ENCODE data around the gene ELP5.
"Not testable (repeated sequence)": the region's sequence is repeated elsewhere in the genome, so short reads cannot be mapped to it uniquely, and the experiment has no call there.

ELP5 gene

DNA sequence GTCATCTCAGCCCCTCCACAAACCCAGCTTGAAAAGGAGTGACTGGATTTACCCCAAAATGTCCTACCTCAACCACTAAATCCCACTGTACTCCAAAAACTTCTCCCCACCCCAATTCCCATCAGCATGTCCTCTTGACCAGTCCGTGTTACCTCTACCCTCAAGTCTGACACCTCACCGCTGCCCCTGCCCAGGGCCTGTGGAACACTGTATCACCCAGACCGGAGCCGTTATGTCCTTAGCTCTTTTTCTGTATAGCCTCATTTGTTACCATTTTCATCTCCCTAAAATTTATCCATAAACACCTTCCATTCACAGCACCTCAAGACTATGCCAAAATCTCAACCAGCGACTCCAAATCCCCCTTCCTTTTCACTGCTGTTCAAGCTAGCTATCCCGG, 15.2 kb upstream of the ELP5 start:
- no peak for DNase-seq (ENCODE audit: low read depth)

DNA sequence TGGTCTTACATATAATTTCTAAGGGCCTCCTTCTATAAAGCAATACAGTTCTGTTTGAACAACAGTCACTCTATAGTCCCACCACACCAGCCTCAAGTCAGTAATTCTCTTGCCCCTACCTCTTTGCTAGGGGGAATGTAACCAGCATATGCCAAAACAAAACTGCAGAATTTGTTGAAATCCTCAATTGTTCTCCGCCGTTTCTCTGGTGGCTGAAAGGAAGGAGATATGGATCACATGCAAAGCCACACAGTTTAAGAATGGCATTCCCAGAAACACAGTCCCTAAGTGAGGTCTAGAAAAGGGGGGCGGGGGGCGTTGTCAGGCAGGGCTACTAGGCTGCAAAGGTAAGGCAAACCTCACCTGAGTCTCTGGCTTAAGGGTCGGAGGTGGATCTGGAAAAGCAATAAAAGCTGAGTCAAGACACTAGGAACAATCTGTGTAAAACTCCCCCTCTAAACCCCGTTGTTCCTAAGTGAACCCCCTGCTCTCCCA, 14.7 kb upstream of the ELP5 start:
- DNase-seq (ENCODE audit: low read depth) = no peak

DNA sequence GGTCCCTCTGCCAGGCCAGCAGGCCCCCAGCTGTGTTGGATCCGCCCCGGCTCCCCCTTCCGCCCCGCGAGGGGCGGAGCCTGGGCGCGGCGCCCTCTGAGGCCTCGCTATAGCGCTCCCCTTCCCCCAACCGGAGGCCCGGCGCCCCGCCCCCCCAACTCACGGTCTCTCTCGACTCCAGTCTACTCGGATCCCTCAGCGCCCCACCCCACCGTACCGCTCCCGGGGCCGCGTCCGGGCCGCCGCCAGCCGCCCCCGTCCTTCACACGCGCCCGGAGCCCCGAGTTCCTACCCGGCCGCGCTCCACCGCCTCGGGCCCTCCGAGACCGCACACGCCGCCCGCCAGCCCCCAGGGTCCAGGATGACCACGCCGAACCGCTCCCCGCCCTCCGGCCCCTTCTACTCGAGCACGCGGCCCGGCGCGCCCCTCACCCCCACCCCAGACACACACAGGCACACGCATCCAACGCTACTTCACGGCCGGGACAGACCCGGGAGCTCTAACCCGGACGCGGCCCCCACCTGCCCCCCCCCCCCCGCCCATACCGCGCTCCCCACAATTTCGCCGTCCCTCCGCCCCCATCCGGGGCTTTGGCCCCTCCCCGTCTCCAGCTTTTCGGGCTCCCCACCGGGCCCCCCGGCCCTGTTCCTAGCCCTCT, 14.1 kb upstream of the ELP5 start:
- DNase-seq (ENCODE audit: low read depth) = no peak

DNA sequence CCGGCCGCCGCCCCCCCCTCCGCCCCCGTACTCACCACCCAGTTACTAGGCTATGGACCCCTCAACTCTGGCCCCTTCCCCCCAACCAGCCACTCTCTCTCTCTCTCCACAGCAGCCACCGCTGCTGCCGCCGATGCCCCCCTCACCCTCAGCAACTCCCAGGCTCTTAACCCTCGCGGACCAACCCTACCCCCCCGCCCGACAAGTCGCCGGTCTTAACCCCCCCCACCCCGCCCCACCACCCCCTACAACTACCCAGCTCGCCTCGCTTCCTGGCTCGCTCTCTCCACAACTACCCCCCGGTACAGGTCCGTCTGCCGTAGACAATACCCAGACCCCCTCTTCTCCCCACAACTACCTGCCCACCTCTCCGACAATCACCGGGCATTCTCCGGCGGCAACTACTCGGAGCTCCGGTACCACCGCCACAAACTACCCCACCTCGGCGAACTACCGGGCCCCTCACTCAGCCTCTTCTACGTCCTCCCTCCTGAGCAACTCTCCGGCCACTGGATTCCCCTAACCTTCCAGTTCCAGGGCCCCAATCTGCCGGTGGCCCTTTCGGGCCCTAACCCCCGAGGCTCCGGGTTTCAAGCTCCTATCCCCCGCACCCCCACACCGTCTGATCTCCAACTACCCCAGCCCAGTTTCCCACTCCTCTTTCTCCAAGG, 13.5 kb upstream of the ELP5 start:
- DNase-seq (ENCODE audit: low read depth) = no peak

DNA sequence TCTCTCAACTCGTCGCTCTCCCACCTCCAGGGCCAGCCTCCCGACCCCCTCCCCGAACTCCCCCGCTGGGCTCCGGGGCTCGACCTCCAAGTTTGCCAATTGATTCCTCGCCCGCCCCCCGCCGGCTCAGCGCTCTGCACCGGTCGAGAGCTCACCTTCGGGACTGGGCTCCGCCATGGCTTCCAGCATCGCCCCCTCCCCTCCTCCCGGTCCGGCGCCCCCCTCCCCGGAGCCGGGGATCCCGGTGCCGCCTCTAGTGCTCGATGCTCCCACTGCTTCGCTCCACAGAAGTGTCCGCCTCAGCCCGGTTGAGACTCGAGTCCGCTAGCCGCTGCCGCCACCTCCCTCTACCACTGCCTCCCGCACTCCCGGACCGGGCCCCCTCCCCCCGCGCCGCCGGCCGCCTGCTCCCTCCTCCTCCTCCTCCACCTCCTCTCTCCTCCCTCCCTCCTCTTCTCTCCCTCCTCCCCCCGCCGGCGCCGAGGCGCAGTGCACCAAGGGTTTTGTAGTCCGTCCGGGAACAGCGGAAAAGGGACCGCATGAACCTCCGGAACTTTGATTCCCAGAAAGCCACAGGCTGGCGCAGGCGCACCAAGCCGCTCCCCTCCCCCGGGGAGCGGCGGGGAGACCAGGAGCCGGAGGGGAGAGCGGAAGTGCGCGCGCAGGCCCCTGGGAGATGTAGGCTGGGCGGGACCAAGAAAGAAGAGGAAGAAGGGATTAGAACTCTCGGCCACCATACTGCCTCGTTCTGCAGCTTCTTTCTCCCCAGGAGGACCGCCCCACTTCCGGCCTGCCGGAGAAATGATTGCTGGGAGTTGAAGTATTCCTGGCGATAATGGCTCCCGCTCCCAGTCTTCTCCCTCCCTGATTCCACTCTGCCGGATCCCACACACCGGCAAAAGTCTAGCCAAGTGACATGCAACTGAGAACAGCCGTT, 12.7 kb upstream of the ELP5 start, which contains the start of gene PHF23:
Gene PHF23 (minus strand): TSS at position 367 of the 937 bp plus-strand sequence. CDS start 178 bp downstream, at position 189.
- DNase-seq (ENCODE audit: low read depth) = peak; percentile 90

DNA sequence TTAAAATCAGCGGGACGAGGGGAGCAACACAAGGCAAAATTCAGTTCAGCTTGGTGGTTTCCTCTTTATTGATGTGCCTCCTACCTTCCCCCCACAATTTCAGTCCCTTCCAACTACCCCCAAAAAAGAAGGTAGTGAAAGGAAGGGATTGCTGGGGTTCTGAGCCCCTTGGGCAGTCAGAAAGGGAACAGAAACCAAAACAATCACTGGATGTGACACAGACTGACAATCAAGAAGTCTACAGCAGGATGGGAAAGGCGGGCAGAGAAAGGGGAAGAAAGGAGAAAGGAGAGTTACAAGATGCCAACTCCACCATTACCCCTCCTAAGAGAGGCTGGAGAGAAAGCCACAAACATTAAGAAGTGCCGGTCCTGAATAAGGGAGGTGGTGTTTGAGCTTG, 11.6 kb upstream of the ELP5 start:
- no peak for DNase-seq (ENCODE audit: low read depth)

DNA sequence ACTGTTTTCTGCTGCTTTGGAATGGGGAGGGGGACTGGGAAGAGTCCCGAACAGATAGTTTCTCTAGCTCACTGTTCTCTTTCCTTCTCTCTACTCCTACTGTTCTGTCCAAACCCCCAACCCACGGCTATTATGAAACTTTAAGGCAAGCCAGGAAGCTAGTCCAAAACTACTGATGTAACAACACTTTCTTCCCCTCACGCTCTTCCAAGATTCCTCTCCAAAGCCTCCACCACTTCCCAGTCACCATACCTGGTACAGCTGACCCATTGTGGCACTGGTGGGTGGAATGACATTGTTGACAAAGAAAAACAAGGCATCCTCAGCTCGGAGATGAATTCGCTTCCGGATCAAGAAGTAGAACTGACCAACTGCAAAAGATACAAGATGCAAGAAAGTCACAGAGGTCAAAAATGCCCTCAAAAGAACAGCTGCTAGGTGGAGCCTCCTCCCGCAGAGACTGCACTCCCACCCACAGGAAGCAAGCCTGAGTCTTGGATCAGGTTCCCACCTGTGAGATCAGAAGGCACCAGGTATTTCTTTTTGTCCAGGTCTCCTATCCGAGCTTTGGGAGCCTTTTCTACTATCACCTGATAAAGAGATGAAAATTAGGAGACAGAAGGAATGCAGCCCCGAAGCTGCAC, 10.8 kb upstream of the ELP5 start:
- DNase-seq (ENCODE audit: low read depth) = no peak

DNA sequence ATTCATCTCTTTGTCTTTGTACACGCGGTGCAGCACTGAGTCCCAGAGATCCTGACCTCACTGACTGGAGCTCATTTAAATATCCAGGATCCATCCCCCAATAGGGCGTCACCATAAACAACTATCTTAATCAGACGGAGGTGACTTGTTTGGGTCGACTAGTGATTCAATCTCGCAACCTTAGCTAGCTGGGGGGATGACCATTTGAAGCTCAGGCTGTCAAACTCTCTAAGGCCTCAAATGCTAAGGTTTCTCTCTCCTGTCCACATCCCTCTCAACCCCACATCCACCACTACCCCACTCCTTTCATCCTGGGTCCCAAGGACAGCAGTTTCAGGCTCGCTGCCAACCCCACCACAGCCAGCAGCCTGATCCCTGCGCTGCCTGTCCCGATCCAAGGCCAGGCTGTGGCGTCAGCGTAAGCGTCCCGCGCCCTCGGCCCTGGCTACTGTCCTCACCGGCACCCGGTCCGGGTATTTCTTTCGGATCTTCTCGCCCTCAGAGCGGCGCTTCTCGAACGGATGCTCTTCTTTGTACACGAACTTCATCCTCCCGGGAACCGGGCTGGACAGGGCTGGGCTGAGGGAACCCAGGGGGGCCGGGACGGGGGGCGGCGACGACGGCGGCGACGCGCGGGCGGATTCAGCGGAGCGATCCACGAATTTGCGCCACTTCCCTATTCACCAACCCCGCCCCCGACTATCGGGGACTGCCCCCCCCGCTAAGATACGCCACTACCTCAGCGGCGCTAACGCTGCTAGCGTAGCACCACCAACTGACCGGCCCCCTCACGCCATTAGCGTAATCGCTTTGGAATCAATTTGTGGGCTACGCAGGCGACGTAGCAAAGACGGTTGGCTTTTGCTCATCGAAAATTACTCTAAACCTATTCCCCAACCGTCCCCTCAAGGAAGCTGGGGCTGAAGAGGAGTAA, 10.0 kb upstream of the ELP5 start, which contains the start of gene GABARAP:
Gene GABARAP (minus strand): TSS at position 667 of the 934 bp plus-strand sequence. CDS start 119 bp downstream, at position 548.
- no peak for DNase-seq (ENCODE audit: low read depth)

DNA sequence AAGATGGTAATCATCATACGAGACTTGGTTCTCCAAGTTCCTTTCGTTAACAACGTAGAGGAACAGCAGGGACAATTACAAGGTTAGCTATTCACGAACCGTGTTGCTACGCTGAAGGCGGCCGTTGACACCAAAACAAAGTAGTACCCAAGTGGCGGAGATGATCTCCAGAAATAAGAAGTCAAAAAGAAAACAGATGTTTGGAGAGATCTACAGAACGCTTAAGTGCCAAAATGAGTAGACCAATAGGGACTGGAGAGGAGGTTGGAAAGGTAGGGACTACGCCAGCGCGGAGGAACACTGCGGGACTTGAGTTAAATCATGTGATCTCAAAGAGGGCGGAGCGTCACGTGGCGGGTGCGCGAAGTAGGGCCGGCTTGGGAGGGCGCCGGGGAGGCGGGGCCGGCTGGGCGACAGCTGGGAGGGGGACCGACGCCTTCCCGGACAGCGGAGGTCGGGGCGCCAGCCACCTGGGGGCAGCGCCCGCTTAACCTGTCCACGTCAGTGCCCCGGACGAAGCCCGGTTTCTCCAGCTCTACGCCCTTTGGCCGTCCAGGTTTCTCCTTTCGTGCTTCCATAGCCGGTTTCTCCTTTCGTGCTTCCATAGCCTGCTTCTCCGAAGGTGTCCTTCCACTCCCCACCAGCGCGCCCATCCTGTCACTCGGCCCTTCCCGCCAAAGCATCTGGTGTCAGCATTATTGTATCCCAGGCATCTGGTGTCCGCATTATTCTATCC, 9.1 kb upstream of the ELP5 start:
- peak; percentile 84 for DNase-seq (ENCODE audit: low read depth)

DNA sequence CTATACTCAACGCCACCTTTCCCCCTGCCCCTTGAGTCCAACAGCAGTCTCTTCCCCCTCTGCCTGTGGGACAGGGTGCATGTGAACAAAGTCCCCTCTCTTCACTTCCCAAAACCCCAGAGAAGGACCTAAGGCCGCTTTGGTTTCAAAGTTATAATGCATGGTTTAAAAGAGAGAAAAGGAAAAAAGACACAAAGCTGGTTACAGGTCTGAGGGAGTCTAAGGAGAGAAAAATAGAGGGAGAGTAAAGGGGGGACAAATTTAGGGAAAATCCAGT, 8.6 kb upstream of the ELP5 start:
- DNase-seq (ENCODE audit: low read depth) = no peak

DNA sequence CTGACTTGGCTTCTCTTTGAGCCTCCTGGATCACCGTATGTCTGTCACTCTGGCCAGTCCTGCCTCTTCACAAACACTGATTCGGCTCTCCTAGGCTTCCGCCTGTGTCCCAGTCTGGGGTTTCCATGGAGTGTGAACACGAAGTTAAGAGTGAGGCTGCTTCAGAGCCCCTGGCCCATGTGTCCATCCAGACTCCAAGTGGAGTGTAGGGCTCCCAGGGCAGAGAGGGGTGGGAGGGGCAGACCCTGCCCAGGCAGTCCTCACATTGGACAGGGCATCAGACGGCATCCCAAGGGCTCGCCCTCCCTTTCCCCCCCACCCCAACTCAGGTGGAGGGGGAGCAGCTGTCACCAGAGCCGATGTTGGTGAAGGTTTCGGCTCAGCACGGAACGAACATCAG, 8.2 kb upstream of the ELP5 start:
- DNase-seq (ENCODE audit: low read depth) = not testable (repeated sequence)

DNA sequence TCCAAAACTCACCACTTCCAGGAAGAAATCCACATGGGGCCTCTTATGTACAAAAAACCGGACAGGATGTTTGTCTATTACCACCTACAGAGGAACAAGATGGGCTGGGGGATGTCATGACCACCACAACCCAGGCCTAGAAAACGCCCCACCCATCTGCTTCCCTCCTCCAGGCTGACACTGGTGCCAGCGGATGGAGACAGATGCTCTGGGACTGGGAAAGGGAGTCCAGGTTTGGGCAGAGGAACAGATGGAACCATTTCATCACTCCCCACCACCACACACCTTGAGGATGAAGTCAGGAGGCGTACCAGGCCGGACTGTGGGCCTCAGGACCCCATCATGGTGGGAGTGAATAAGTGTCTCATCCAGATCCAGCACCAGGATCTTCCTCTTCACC, 5.2 kb upstream of the ELP5 start:
- DNase-seq (ENCODE audit: low read depth) = no peak

DNA sequence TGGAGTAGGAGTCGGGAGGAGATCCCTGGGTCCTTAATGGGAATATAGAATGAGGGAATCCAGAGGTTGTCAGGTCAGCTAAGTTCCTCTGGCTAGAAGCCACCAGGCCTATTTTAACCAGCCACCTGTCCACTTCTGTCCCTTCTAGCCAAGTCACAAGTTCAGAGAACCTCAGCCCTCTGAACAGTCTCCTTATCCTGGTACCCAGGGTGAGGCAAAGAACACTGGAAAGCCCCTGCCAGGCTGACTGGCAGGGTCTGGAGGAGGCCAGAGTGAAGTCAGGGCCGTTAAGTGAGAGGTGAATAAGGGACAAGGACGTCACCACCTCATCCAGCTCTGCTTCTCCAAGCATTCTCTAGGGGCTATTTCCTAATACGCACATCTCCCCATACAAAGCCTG, 3.2 kb upstream of the ELP5 start:
- no peak for DNase-seq (ENCODE audit: low read depth)

DNA sequence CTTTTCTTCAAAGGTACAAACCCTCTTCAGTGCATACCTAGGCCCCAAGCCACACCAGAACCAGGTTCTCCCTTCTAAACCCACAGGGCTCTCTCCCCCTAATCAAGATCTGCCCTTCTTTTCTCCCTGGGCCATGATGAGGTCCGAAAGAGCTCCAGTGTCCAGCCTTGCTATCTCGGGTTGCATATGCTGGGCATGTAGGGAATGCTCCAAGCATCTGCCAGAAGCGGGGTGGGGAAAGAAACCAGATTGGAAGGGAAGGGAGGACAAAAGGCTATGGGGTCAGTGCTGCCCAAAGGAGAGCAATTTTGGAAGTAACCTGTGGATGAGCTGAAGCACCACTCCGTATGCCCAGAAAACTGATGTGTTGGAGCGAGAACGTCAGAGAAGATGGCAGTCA, 2.8 kb upstream of the ELP5 start:
- DNase-seq (ENCODE audit: low read depth) = no peak

DNA sequence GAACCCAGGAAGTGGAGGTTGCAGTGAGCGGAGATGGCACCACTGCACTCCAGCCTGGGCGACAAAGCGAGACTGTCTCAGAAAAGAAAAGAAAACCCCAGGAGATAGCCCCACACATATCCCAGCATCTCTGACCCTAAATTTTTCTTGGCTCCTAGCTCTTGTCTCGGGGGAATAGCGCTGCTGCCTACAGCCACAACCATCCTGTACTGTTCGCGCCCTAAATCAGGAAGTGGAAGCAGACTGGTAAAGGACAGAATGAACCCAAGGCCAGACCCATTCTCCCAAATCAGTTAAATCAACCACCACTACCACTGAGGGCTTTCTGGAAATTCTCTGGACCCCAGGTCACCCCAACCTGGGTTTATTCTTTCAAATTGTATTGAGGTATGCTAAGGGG, 2.2 kb upstream of the ELP5 start:
- DNase-seq (ENCODE audit: low read depth) = no peak

DNA sequence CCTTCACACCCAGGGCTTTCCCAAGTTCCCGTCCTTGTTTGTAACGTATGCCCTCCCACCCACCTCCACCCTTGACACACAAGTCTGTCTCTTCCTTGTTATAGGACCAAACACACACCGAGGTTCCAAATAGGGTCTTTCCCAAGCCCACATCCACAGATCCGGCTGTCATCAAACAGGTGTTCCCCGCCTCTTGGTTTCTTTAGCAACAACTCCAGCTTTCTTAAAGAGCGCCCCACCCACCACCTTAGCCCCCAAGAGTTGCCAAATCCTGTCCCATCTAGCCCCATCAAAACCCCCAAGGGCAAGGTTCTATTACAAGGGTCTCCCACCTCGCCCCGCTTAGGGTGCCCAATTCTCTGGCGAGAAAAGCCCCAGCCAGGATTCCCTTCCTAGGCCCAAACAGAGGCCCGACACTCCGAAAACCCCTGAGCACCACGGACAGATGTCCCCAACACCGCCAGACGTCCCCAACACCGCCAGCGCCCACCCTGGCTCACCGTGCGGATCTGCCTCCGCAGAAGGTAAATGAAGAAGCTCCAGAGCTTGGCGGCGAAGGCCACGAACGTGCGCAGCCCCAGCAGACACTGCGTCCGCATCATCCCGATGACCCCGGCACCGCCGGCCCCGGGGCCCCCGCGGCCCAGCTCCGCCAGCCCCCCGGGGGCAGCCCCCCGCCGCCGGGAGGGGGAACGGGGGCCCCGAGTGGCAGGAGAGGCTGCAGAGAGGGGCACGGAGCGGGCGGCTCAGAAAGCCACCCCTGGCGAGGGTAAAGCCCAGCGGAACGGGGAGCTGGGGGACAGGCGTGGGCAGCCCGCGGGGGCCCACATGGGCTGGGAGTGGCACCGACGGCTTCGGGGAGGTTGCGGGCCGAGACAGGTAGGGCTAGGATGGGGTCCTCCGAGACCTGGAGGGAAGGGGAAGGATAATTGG, 1.1 kb upstream of the ELP5 start:
- DNase-seq (ENCODE audit: low read depth) = no peak

DNA sequence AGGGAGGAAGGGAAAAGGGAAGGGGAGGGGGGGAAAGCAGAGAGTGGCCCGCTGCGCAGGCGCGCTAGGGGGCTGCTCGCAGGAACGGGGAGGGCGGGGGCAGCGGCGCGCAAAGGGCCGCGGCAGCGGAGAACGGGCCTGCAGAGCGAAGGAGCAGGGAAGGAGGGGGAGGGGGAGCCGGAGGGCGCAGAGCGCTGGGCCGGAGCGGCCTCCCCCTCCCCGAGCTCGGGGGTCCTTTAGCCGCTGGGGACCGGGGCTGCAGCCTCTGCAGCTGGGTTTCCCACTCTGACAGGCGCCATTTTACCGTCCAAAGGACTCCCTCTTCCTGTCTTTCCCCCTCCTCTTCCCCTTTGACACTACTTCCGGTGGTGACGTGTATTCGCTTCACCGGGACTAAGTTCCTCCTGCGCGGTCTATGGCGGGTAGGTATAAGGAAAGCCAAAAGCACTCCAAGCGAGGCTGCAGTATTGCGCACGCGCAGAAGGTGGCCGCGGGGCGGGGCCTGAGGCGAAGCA, 297 bp upstream of the ELP5 start, which contains the start of gene CTDNEP1:
Gene CTDNEP1 (minus strand): TSS at position 74 of the 515 bp plus-strand sequence. CDS start 438 bp downstream, outside the sequence.
- DNase-seq (ENCODE audit: low read depth) = peak; percentile 92

DNA sequence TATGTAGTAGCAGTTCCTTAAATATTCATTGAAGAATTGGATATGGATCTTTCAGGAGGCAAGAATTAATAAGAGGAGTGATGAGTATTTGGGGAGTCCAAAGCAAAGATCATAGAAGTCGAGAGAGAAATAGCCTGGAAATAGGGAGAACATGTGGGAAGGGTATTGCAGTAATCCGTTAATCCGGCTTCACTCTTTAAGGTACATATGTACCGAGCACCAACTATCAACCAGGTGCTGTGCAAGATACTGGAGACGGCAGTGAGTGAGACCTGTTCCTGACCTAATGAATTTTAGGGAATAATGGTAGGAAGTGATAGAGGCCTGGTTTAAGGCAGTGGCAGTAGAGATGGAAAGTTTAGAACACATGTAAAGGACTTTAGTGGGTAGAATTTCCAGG, 1.1 kb downstream of the ELP5 start:
- no peak for DNase-seq (ENCODE audit: low read depth)

DNA sequence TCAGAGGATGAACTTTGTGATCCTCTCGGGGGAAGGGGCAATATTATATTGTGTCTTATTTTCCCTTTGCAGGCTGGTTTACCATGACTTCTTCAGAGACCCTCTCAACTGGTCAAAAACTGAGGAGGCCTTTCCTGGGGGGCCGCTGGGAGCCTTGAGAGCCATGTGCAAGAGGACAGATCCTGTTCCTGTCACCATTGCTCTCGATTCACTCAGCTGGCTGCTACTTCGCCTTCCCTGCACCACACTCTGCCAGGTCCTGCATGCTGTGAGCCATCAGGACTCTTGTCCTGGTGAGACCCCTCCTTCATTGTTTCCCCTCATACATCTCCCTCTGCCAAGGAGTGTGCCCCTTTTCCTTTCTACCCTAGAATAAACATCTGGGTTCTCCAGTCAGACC, 2.5 kb downstream of the ELP5 start:
- DNase-seq (ENCODE audit: low read depth) = no peak

Data from HS-27A (cell line).